Fibroblast of gingiva (primary cell): Measurements from ENCODE around the gene CBX5.
"Not testable (repeated sequence)": the region's sequence is repeated elsewhere in the genome, so short reads cannot be mapped to it uniquely, and the experiment has no call there.

Experiments
- DNase-seq: peaks from one replicate; pipeline ENCODE4 v3.0.0-alpha.2; 2011; ENCODE audit warnings: low read depth

The CBX5 gene

DNA sequence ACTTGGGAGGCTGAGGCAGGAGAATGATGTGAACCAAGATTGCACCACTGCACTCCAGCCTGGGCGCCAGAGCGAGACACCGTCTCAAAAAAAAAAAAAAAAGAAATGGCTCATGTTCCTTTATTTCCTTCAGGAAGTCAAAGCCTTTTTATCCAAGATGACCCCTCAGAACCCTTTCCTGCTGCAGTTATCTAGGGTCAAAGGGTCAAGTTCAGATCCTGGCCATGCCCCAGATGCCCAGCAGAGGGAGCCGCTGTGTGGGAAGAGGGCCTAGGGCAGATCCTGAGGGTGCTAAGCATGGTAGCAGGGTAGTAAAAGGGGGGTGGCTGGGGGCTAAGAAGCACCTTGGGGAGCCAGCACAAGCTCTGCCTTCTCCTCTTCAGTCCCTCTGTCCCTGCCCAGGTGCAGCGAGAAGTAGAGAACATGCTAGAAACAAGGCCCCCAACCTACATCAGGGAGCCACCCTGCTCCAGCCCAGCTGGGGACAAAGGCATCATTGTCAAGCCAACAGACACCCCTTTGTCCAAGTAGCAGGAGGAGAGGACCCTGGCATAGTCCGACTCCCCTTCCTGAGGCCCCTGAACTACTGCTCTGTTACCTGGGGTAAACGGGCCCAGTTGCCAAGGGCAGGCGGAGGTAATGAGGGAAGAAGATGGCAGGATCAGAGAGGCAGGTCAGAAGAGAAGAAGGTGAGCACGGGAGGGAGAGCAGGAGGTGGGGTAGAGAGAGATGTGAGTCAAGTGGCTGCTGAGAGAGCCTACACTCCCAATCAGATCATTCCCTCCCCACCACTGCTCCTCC, 14.4 kb upstream of the CBX5 start:
- no peak for DNase-seq

DNA sequence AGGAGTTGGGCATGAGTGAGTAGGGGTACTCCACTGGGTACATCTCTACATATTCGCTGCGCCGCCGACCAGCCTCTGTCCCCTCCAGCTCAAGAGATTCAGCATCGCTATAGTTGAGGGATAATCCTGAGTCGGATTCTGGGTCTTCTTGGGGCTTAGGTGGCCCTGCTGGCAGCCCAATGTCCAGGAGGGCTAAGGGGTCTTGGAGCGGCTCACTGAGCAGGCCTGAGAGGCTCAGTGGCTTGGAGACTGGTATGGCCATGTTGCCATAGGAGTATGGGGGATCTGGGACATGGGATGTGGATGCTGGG, 13.0 kb upstream of the CBX5 start:
- DNase-seq: no peak

- DNase-seq: no peak
Measured at GRCh38 chr12:54292083-54292930, 12.4 kb upstream of the CBX5 start.

DNA sequence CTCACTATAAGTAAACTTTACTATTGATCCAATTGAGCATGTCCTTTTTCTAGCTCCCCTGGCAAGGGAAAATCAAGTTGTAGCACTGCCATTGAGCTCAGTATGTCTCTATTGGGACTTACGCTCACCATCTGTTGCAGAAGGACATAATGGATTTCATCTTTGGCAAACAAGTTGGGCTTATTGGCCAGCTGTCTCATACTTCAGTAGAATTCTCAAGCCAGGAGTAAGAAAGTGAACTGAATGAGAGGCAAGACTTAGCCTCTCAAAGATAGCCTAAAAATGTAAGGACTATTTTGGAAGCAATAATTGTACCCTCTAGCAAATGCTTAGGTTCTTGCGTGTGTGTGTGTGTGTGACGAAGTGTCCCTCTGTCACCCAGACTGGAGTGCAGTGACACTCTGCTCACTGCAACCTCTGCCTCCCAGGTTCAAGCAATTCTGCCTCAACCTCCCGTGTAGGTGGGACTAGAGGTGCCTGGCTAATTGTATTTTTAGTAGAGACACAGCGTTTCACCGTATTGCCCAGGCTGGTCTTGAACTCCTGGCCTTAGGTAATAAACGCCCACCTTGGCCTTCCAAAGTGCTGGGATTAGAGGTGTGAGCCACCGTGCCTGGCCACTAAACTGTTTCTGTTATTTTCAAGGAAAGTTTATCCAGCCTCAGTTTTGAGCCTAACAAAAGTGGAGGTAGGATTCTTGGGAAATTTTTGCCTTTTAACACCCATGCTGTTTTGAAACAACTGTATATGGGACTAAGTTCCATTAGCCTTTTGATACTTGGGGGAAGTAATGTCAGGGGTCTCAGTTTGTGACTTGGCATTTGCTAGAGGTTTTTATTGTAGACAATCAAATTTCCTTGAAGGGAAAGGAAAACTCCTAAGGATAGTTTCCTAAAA, 7.6 kb upstream of the CBX5 start:
- no peak for DNase-seq

DNA sequence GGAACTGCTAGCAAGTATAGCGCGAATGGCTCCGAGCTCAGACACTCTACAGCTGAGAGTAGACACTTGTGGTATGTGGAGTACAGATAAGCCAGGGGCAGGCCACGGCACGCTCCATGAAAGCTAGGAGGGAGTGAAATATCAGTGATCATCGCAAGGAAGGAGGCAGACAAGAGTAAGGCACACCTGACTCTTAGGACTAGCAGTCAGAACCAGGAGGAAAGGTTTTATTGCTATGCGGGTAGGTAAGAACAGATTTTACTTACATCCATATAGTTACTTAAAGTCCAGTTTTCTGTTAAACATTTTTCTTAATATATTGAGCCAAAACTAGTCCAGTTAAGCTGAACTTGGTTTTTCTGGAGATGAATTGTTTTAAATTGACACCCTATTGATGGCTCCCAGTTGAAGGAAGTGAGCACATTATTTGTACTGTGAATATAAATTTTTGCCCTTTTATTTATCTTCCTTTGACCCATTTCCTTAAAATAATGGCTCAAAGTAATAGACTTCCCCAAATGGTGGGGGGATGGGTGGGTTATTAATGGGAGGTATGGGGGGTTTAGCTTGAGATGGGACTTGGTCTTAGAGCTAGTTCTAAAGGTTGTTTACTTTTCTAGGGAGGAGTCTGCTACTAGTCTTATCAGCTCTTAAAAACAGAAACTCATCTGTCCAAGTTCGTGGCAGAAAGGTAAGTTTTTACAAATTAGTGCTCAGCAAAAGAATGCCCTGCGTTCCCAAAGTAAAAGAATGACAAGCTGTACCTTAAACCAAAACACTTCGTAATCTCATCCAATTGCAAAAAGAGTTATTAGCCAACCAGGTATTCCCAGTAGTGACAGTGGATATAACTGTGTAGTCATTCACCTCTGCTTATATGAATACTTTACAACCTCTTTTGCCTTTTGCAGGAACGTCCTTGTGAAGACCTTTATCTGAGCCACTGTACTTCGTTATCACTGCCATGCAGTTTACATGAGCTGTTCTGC, 6.4 kb upstream of the CBX5 start:
- DNase-seq: no peak

DNA sequence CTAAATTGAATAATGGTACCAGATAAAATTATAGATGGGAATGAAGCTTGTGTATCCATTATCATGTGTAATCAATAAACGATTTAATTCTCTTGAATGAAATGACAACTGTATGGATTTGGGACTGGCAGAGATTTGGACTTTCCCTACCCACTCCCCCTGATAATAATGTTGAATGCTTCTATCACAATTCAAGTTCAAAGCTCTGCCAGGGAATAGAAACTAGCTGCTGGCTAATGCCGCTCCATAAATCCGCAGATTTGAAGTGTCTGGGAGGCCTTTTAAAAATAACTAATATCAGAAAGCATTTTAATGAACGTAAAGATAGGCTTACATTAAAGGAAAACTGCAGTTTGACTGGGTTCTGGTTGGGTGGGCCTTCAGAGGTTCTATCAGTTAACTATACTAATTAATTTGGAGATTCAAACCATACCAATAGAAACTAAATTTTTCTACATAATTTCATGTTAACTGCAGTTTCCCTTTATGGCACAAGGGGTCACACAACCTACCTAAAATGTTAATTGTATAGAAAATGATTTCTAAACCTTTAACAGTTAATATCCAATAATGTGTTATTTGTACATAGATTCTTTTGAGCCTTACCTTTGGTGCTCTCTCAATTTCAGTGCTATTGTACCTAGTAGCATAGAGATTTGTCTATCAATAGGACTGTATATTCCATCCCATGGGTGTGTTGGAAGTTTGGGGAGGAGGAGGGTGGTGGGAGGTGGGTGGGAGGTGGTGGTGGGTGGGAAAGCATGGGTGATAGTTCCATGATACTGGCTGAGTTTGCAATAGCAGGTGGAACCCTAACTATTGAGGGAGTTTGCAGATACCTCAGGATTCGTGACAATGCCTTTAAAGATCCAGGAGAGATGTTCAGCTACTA, 5.5 kb upstream of the CBX5 start:
- no peak for DNase-seq

DNA sequence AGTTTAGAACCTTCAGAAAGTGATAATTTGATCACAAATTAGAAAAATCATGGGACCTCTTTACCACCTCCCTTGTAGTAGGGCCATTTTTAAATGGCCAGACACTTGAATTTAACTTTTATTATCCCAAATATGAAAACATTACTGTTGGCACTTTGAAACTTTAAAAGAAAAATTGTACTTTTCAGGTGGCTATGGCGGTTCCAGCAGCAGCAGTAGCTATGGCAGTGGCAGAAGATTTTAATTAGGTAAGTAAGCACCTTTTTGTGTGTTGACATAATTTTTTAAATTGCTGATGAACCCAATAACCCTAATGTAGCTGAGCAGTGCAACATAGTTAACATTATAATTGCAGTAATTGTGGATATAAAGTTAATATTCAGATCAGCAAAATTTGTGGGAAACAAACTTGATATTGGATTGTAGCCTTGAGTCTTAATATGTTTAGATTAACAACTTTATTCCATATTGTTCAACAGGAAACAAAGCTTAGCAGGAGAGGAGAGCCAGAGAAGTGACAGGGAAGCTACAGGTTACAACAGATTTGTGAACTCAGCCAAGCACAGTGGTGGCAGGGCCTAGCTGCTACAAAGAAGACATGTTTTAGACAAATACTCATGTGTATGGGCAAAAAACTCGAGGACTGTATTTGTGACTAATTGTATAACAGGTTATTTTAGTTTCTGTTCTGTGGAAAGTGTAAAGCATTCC, 4.3 kb upstream of the CBX5 start:
- not testable (repeated sequence) for DNase-seq

DNA sequence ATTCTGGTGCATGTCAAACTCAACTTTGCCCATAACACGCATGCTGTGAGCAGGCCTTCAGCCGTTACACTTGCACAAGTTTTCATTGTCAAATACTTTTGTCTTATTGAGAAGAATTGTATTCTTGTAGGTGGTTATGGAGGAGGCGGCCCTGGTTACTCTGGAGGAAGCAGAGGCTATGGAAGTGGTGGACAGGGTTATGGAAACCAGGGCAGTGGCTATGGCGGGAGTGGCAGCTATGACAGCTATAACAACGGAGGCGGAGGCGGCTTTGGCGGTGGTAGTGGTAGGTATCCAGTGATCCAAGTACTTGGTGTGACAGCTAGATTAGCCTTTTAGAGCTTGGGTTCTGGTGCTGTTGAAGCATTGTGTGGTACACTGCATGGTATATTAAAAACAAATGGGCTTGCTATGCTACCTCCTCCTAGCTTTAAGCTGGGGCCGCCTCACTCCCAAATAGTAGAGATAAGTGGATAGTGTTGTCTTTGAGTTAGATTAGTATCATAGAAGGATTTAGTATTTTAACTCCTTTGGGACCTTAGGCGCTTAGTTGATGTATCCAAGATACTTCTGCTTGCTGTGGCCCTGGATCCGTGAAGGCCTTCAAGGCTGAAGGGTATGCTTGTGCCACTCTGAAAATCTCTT, 3.1 kb upstream of the CBX5 start:
- no peak for DNase-seq

GRCh38 chr12:54281694-54282093, 1.8 kb upstream of the CBX5 start:
- not testable (repeated sequence) for DNase-seq

DNA sequence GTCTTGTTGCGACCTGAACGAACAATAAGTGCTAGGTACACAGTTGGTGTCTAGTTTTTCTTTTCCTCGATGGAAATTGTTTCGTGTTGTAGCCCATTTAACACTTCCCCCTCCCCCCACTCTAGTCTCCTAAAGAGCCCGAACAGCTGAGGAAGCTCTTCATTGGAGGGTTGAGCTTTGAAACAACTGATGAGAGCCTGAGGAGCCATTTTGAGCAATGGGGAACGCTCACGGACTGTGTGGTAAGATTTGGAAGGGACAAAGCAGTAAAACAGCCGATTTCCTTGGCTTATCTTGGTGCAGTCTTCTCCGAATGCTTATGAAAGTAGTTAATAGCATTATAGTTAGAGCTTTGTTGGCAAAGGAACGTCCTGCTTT, 1.3 kb upstream of the CBX5 start:
- DNase-seq: not testable (repeated sequence)

- peak; percentile 100 for DNase-seq
Measured at GRCh38 chr12:54280468-54281260, 742 bp upstream of the CBX5 start, which contains the start of gene HNRNPA1. TSS of gene HNRNPA1 (plus strand) at chr12:54280726. CDS start at chr12:54280808, 82 bp downstream.

GRCh38 chr12:54279227-54279631, 693 bp downstream of the CBX5 start:
- DNase-seq: no peak

DNA sequence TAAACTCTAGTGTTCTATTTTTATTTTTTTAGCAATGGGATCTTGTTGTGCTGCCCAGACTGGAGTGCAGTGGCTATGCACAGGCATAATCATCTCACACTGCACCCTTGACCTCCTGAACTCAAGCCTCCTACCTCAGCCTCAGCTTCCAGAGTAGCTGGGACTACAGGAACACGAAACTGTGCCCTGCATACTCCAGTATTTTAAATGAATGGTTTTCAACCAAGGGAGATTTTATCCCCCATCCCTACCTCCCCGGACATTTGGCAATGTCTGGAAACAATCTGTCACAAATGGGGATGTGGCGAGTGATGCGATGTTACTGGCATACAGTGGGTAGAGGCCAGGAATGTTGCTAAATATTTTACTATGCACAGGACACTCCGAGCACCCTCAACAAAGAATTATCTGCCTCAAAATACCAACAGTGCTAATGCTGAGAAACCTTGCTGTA, 2.1 kb downstream of the CBX5 start:
- DNase-seq: peak; percentile 75

DNA sequence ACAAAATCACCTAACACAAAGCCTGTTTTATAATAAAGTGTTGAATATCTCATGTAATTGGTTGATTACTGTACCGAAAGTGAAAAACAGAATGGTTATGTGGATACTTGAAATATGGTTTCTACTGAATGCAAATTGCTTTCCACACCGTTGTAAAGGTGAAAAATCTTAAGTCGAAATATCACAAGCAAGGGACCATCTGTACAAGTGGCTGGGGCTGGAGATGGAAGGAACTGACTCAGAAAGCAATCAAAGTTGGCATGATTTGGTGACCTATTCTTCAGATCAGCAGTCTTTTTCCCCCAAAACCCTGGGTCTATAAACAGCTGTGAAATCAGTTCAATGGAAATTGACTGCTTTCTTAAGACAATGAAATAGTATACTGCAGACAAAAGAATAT, 3.6 kb downstream of the CBX5 start:
- no peak for DNase-seq

DNA sequence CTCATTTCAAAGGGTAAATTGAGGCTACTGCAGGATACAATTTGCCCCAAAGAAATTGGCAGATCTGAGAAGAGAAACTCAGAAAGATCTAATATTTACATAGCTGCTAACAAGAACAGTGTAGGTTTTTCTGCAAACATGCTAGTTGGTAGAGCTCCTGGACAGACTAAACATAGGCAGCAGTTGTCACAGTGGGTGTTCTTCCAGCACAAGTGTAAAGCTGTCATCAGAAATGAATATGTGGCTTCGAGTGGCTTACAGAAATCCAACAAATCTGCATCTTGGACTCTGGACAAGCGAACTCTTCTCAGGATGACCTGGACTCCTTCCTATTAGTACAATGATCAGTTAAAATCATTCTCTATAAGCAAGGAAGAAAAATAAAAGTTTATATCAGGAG, 5.9 kb downstream of the CBX5 start:
- no peak for DNase-seq

- no peak for DNase-seq
Measured at GRCh38 chr12:54272214-54272613, 7.7 kb downstream of the CBX5 start.

GRCh38 chr12:54270345-54270744, 9.6 kb downstream of the CBX5 start:
- DNase-seq: no peak

DNA sequence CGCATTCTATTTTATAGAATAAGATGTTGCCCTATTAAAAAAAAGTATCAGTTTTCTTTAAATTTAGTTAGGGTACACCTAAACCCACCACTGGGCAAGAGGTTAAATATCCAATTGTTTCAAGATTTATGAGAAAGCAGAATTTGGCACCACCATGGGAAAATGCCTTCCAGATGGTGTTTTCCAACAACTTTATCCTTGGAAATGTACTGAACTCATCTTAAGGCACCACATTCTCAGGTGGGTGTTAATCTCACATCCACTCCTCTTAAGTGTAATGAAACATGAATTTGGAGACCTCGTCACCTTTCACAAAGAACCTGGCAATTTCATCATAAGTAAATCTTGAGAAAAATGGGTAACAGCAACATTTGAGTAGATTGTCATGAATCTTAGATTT, 13.1 kb downstream of the CBX5 start:
- DNase-seq: no peak
